Measurements from ENCODE around the gene PRKCA. TPM values are rescaled to one million over a fixed set of nuclear protein-coding genes. Genes with fewer than 3 reads are reported as not detected.

PRKCA gene
- total RNA-seq, 1 donor from 2014 or later, result 6.3 TPM

- DNase-seq (ENCODE audit: low read depth in 2 of 2), result no peak
Measured at GRCh38 chr17:66511135-66511534, 208.7 kb downstream of the PRKCA start.

GRCh38 chr17:66514227-66514806 lies 211.9 kb downstream of the PRKCA start:
- no peak for DNase-seq (ENCODE audit: low read depth in 2 of 2)

- no peak for DNase-seq (ENCODE audit: low read depth in 2 of 2)
Measured at GRCh38 chr17:66515974-66516373, 213.6 kb downstream of the PRKCA start.

GRCh38 chr17:66517336-66518009 lies 215.1 kb downstream of the PRKCA start:
- no peak for DNase-seq (ENCODE audit: low read depth in 2 of 2)

GRCh38 chr17:66518108-66518507 lies 215.7 kb downstream of the PRKCA start:
- DNase-seq (ENCODE audit: low read depth in 2 of 2), result no peak

GRCh38 chr17:66518677-66519076 lies 216.3 kb downstream of the PRKCA start:
- no peak for DNase-seq (ENCODE audit: low read depth in 2 of 2)

GRCh38 chr17:66519154-66519553 lies 216.7 kb downstream of the PRKCA start:
- peak in 1 of 2 donors; percentile 20 for DNase-seq (ENCODE audit: low read depth in 2 of 2)

GRCh38 chr17:66520999-66521398 lies 218.6 kb downstream of the PRKCA start:
- DNase-seq (ENCODE audit: low read depth in 2 of 2), result no peak

GRCh38 chr17:66522591-66523272 lies 220.3 kb downstream of the PRKCA start:
- DNase-seq (ENCODE audit: low read depth in 2 of 2), result no peak

- no peak for DNase-seq (ENCODE audit: low read depth in 2 of 2)
Measured at GRCh38 chr17:66523378-66524200, 221.2 kb downstream of the PRKCA start.

GRCh38 chr17:66524877-66525276 lies 222.5 kb downstream of the PRKCA start:
- no peak for DNase-seq (ENCODE audit: low read depth in 2 of 2)

- DNase-seq (ENCODE audit: low read depth in 2 of 2), result no peak
Measured at GRCh38 chr17:66525338-66525737, 222.9 kb downstream of the PRKCA start.

GRCh38 chr17:66526827-66527226 lies 224.4 kb downstream of the PRKCA start:
- peak in 1 of 2 donors; percentile 33 for DNase-seq (ENCODE audit: low read depth in 2 of 2)

- DNase-seq (ENCODE audit: low read depth in 2 of 2), result no peak
Measured at GRCh38 chr17:66527335-66527734, 224.9 kb downstream of the PRKCA start.

- no peak for DNase-seq (ENCODE audit: low read depth in 2 of 2)
Measured at GRCh38 chr17:66531851-66532295, 229.5 kb downstream of the PRKCA start.

- DNase-seq (ENCODE audit: low read depth in 2 of 2), result peak in 1 of 2 donors; percentile 26
Measured at GRCh38 chr17:66533572-66533971, 231.2 kb downstream of the PRKCA start.

- no peak for DNase-seq (ENCODE audit: low read depth in 2 of 2)
Measured at GRCh38 chr17:66533986-66534385, 231.6 kb downstream of the PRKCA start.

GRCh38 chr17:66535611-66536010 lies 233.2 kb downstream of the PRKCA start:
- no peak for DNase-seq (ENCODE audit: low read depth in 2 of 2)

- DNase-seq (ENCODE audit: low read depth in 2 of 2), result no peak
Measured at GRCh38 chr17:66537502-66537901, 235.1 kb downstream of the PRKCA start.

- no peak for DNase-seq (ENCODE audit: low read depth in 2 of 2)
Measured at GRCh38 chr17:66538776-66539175, 236.4 kb downstream of the PRKCA start.

- peak in 1 of 2 donors; percentile 66 for DNase-seq (ENCODE audit: low read depth in 2 of 2)
Measured at GRCh38 chr17:66540131-66540781, 237.8 kb downstream of the PRKCA start.

Measured in lung microvascular endothelial cell (primary cell).